Renal cortex interstitium (tissue), 15 donors: Measurements from ENCODE around the gene TMC3. TPM values are rescaled to one million over a fixed set of nuclear protein-coding genes. Genes with fewer than 3 reads are reported as not detected.
"Not testable (repeated sequence)": the region's sequence is repeated elsewhere in the genome, so short reads cannot be mapped to it uniquely, and the experiment has no call there.

Experiments used
- DNase-seq, 11 donors: peaks; one replicate each; pipeline ENCODE4 v3.0.0-alpha.2; 2013; ENCODE audit warnings: low read depth in 9 of 11, low spot score in 4 of 11; ENCODE audit errors: extremely low read depth in 1 of 11
- long read RNA-seq, 16 experiments: transcript quantifications; one replicate each; lab custom pipeline, GENCODE V29; 2026
- polyA plus RNA-seq, 3 donors: library from polyadenylated mRNA; unstranded; fragments of 120-200 nt; gene quantifications; one replicate each; pipeline ENCODE4 v1.2.1, GENCODE V29; 2013; ENCODE audit not compliant: insufficient read length in 3 of 3

TMC3 gene
- polyA plus RNA-seq, result under 1 TPM; 0.08 to 0.38 (median 0.11) TPM
- long read RNA-seq, donor 1, result 0 reads
- long read RNA-seq, donor 2, result 0 reads
- long read RNA-seq, donor 3, result 0 reads
- long read RNA-seq, donor 4, result 0 reads
- long read RNA-seq, donor 5, result 0 reads
- long read RNA-seq, donor 6, result 0 reads
- long read RNA-seq, donor 7, result 0 reads
- long read RNA-seq, donor 8, result 0 reads
- long read RNA-seq, donor 9, result 0 reads
- long read RNA-seq, donor 10, result 0 reads
- long read RNA-seq, donor 11, result 0 reads
- long read RNA-seq, donor 12, result 0 reads
- long read RNA-seq, donor 13, result 0 reads
- long read RNA-seq, donor 14, result 0 reads
- long read RNA-seq, donor 15, result 0 reads
- long read RNA-seq, donor 16, result 0 reads

DNA sequence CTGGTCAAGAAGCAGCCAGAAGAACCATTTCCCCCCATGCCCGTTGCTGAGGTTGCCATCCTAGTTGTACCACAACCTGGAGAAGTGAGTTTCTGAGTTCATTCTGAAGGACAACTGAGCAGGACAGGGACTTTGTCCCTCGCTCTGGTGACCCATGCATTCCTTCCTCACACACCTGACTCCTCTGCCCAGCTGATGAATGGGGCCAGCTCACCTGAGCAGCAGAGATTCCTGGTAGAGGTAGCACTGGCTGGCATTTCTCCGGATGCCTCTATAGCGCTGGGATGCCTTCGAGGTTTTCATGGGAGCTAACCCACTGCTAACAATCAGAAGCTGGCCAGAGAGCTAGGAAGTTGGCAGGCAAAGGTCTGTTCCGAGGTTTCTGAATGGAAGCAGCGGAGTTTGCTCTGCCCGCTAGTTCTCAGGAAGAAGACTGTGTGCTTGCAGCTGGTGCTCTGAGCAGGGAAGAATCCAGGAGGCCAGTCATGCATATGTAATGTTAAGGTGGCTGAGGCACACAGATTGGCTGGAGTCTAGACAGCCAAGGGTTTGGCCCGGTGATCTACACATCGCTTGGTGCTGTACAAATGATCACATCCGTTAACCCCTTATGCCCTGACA lies at the start of gene TMC3:
TMC3 (minus strand) TSS at position 439 of the 621 bp plus-strand sequence; CDS start at position 303, 136 bp downstream.
- peak in 6 of 11 donors; percentile 13 to 36 (median 26) for DNase-seq

DNA sequence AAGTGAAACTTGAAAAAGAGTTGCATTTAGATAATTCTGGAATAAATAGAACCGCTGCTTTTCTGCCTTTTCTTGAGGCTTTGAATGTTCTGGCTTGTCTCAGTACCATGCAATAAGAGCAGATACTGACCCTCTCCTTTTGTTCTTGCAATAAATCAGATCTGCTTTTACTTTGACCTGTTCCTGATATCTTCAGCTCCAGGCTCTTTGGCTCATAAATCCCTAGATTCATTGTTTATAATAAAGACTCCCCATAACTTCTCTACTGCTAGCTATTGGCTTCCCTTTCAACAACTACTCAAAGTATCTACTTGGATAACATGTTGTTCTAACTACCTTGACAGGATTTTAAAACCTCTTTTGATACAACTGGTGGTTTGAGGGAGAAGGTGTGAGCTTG lies 47.4 kb upstream of the TMC3 start:
- DNase-seq, result no peak

DNA sequence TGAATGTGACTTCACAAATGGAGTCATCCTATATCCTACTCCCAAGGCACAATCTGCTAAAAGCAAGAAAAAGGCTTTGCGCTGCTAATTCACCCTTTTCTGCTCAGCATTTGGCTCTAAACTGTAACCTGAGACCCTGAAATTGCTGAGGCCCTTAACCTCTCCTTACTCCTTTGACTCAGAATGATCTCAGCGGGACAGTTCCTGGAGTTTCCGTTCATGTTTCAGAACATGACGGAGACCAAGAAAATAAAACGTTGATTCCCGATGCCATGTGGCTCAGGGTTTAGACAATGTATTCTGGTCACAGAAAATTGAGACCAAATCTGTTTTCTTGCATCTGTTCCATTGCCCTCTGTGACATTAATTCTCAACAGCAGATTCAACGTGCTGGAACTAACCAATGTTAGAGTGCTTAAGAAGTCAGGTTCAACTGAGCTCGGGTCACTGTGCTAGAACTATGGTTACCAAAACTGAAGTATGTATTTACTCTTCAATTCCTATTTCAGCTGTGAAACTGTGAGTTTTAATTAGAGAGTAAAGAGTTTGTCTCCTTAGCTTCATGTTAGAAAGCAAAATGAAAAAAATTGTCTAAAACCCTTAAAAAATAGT lies 45.4 kb upstream of the TMC3 start:
- DNase-seq, result peak in 5 of 11 donors; percentile 25 to 71 (median 37)

GRCh38 chr15:81418891-81419290 lies 44.9 kb upstream of the TMC3 start:
- DNase-seq, result no peak

- DNase-seq, result no peak
Measured at GRCh38 chr15:81418444-81418843, 44.4 kb upstream of the TMC3 start.

GRCh38 chr15:81414274-81414968 lies 40.4 kb upstream of the TMC3 start:
- DNase-seq, result not testable (repeated sequence)

GRCh38 chr15:81413851-81414250 lies 39.8 kb upstream of the TMC3 start:
- DNase-seq, result no peak

DNA sequence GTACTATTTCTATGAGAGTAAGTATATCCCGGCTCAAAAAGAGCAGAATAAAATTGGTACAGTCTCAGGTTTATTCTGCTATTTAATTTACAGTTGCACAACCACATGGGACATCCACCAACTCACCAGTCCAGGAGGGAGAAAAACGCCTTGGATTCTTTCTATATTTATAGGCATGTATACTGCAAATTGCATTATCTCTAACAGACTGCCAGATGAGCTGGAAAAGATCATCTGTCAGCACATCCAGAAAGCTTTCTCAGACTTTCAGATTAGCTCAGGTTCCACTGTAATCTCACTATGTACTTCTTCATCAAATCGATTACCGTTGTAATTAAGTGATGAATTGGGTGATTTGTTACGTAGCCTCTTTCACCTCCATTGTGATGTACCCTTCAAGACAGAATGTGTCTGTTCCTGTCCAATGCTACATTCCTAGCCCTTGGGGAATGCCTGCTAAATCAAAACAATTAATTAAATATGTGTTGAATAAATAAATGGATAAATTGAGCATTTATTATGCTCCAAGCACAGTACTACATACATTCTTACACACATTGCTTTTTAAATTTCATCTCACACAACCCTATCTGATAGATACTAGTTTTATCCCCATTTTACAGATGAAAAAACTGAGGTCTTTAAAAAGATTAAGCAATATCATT lies 38.1 kb upstream of the TMC3 start:
- no peak for DNase-seq

DNA sequence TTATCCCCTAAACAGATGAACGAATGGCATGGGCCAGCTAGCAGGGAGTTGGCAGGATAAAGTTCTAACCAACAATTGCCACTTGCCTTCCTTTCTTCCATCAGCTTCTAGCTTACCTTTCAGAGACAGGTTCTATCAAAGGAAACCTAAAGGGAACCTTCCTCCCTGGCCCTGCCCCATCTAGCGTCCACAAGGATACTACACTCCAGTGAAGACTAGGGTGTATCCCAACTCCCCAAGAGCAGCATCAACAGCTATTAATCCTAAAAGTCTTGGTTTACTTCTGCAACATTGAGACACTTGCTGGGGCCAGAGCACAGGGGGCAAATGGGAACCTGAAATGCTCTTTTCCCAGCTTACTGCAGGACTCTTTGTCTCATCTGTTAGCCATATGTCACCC lies 37.0 kb upstream of the TMC3 start:
- no peak for DNase-seq

DNA sequence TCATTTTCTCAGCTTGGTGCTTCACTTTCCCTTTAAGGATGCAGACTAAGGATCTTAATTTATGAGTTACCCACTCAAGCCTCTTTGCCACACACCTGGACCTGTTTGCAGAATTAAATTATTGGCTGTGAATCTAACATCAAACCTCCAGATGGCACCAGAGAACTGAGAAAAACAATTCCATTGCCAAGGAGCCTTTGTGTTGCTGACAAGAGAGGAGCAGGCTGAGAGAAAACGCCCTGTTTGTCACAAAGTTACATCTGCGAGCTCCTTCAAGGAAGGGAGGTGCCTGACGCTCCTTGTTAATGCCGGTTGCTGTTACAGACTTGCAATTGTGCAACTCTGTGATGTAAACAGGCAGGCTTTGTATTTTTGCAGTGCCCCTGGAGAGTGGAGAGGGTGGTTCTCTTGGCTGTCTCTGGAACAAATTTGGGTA lies 36.3 kb upstream of the TMC3 start:
- DNase-seq, result peak in 10 of 11 donors; percentile 53 to 73 (median 68)

DNA sequence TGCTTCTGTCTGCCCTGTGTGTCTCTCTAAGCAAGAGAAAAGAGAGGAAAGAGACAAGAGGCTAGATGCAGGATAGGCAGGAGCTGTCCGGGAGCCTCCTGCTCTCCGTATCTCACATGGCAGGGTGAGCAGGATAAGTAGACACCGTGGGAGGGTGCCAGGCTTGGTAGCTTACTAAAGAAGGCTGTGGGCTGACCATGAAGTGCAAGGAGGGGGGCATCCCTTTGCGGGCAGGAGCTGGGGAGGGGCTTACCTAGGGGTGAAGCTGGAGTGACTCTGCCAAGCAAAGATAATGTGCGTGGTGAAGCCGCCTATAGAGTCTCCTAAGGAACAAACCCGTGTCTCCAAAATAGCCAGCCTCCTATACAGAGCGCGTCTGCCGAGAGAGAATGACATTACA lies 33.7 kb upstream of the TMC3 start:
- no peak for DNase-seq

DNA sequence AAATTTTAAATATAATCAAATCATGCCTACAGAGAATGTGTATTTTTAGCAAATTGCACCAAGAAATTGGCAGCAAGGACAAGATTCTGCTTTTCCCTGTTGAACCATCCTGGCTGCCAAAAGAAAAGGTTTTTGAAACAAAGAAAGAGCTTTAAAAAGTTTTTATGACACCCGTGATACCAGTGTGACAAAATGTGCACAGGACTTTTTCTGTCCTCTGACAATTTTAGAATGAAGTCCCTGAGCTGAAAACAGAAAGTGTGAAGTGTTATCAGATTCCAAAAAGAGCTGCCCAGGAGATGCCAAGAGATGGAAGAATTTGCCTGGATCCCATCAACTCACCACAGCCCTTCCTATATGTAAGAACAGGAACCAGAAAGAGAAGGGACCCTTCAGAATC lies 33.2 kb upstream of the TMC3 start:
- DNase-seq, result no peak

DNA sequence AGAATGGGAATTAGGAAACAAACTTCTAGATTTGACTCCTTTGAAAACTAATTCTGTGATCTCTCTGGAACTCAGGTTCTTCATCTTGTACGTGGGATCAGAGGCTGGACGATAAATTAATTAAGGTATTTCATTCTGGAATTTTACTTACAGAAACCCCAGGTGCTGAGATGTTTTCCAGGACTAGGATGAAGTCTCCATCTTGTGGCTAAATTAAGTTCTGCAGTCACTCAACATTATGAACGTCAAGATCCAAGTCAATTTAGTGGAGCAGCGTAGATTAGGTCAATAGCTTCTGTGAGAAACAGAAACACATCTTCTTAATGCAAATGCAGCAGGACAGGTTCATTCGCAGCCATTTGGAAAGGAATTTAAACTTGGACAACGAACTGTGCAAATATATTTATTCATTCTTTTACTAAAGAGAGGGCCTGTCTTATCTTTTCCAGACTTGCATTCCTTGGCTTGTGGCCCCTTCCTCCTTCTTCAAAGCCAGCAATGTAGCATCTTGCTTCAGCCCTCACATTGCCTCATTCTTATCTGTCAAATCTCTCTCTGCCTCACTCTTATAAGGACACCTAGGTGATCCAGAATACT lies 26.7 kb upstream of the TMC3 start:
- DNase-seq, result peak in 2 of 11 donors; percentile 37 to 40

DNA sequence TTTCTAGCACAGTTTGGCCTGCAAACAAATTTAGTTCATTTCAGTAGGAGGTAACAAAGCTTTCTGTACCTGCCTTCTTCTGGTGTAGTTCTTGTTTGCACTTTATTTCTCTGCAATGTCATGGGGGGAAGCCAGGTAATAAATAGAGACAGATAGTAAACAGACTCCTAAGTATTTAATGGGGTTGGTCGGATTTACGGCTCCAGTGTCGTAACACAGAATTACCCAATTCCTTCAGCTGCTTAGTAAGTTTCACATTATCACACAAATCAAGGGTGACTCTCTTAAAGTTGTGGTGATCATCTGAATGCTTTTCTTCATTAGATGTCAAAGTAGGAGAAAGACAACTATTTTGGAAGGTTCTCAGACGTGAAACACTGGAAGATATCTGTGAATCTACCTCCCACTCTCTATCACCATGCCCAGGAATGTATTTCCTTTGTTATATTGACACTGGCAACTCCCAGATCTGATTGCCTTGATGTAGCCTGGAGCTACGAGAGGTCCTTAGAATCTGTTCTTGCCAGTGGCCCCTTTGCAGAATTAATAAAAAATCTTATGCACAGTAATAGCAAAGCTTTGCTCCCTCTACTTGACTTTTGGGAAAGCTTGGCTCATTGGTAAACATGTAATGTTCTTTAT lies 25.0 kb upstream of the TMC3 start:
- no peak for DNase-seq

- no peak for DNase-seq
Measured at GRCh38 chr15:81398456-81398855, 24.4 kb upstream of the TMC3 start.

GRCh38 chr15:81394603-81395002 lies 20.6 kb upstream of the TMC3 start:
- DNase-seq, result no peak

DNA sequence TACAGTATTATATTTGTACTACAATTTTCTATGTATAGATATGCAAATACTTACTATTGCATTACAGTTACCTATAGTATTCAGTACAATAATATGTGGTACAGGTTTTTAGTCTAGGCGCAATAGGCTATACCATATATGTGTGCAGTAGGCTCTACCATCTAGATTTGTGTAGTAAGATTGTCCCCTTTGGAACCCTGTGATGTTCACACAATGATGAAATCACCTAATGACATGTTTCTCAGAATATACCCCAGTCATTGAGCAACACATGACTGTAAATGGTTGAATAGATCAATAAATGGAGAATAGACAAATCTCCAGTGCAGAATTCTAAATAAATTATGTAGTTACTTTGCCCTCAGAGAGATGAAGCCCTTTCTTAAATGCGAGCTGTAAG lies 17.6 kb upstream of the TMC3 start:
- no peak for DNase-seq

DNA sequence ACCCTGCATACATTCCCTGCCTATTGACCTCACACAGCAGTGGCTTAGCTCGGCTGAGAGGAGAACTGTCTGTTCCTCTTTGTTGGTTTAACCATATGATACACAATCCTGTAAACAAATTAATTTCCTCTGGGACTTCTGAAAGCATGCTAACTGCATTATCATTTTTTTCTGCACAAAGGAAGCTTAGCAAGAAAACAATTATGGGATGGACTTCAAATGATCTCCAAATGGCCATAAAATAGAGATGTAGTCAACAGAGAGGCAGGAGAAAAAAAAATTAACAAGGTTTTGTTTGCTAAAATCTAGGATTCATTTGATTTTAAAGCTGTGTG lies 14.4 kb upstream of the TMC3 start:
- DNase-seq, result peak in 1 of 11 donors; percentile 11
